Measurements from ENCODE around the gene ZCCHC17. TPM values are rescaled to one million over a fixed set of nuclear protein-coding genes. Genes with fewer than 3 reads are reported as not detected.

The ZCCHC17 gene
- total RNA-seq, 5 donors from 2014 or later (not counting 1 experiment from before 2014, with no cell fraction given): 13.5 to 21.5 (median 19.8) TPM

DNA sequence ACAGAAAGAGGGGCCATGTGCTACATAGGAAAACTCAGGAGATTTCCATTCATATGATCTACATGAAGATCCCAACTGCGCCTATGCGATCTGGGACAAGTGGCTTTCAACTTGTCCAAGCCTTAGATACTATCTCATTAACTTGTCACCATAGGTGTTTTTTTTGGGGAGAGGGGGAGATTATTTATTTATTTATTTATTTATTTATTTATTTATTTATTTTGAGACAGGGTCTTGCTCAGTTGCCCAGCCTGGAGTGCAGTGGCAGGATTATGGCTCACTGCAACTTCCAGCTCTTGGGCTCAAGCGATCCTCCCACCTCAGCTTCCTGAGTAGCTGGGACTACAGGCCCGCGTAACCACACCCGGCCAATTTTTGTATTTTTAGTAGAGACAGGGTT is 64.8 kb downstream of the ZCCHC17 start:
- Mint-ChIP-seq H3K4me3 (no peak overlapping the region), H3K27ac (no peak overlapping the region), H3K9me3 (no peaks in the 10 kb centered on the region), H3K4me1 (no peaks in the 10 kb centered on the region), H3K27me3 (no peaks in the 10 kb centered on the region), H3K36me3 (peaks cover 64% of the 10 kb centered on the region)
- no peaks in the 10 kb centered on the region for H3K9me3 ChIP-seq
- H3K4me1 ChIP-seq (ENCODE audit: control insufficient read depth in 1 of 2, extremely low read depth in 1 of 2, insufficient read depth in 2 of 2, low read length in 2 of 2): no peaks in the 10 kb centered on the region
- H3K27ac ChIP-seq (ENCODE audit: low read length): no peak overlapping the region
- no peak for DNase-seq
- CTCF ChIA-PET: interaction anchor here in 1 of 2 donors (0.6 kb wide), 1 partner anchor 9 kb away, joined by 3 read pairs; no protein-coding TSS in a partner anchor
- WGBS (ENCODE audit: insufficient coverage): 100% methylated on average over 1 of the region's 6 CpGs
- POLR2A ChIA-PET: no interaction called here
- no peak for ATAC-seq (replicated peaks in 1 of 4)
- no peaks in the 10 kb centered on the region for H3K27me3 ChIP-seq (replicated peaks in 1 of 2; ENCODE audit: control insufficient read depth in 2 of 2, extremely low read depth in 1 of 2, insufficient read depth in 2 of 2, low read length in 1 of 2)
- peaks cover 0 to 48% of the 10 kb centered on the region in 2 donors for H3K36me3 ChIP-seq (ENCODE audit: control insufficient read depth in 2 of 2, extremely low read depth in 1 of 2, insufficient read depth in 1 of 2, low read length in 1 of 2)
- H3K4me3 ChIP-seq (ENCODE audit: control insufficient read depth in 1 of 2, extremely low read depth in 1 of 2, low read length in 1 of 2): no peak overlapping the region

DNA sequence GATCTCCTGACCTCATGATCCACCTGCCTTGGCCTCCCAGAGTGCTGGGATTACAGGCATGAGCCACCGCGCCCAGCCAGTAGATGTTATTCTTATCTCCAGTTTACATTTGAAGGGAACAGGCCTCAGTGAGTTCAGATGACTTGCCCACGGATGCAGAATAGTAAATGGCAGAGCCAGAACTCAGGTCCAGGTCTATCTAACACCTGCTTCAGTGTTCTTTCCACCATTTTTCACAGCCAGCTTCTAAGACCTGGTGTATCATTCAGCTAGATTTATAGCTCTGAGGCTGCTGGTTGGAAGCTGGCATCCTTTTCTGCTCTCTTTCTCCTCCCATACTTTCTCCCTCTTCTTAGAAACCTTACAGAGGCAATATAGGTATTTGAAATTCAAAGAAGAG is 65.2 kb downstream of the ZCCHC17 start:
- Histone ChIP-seq H3K4me3 (ENCODE audit: control insufficient read depth in 1 of 2, extremely low read depth in 1 of 2, low read length in 1 of 2) (no peak overlapping the region), H3K27ac (ENCODE audit: low read length) (no peak overlapping the region), H3K9me3 (no peaks in the 10 kb centered on the region), H3K27me3 (replicated peaks in 1 of 2; ENCODE audit: control insufficient read depth in 2 of 2, extremely low read depth in 1 of 2, insufficient read depth in 2 of 2, low read length in 1 of 2) (no peaks in the 10 kb centered on the region), H3K4me1 (ENCODE audit: control insufficient read depth in 1 of 2, extremely low read depth in 1 of 2, insufficient read depth in 2 of 2, low read length in 2 of 2) (no peaks in the 10 kb centered on the region), H3K36me3 (ENCODE audit: control insufficient read depth in 2 of 2, extremely low read depth in 1 of 2, insufficient read depth in 1 of 2, low read length in 1 of 2) (peaks cover 0 to 46% of the 10 kb centered on the region in 2 donors)
- no peak overlapping the region for H3K27ac Mint-ChIP-seq
- H3K36me3 Mint-ChIP-seq: peaks cover 66% of the 10 kb centered on the region
- no peak for DNase-seq
- 77% methylated on average over 3 of the region's 3 CpGs for WGBS (ENCODE audit: insufficient coverage)
- no peak for ATAC-seq (replicated peaks in 1 of 4)
- H3K27me3 Mint-ChIP-seq: no peaks in the 10 kb centered on the region
- ChIA-PET POLR2A (no interaction called here), CTCF (no interaction called here)
- H3K9me3 Mint-ChIP-seq: no peaks in the 10 kb centered on the region
- H3K4me1 Mint-ChIP-seq: no peaks in the 10 kb centered on the region
- H3K4me3 Mint-ChIP-seq: no peak overlapping the region

DNA sequence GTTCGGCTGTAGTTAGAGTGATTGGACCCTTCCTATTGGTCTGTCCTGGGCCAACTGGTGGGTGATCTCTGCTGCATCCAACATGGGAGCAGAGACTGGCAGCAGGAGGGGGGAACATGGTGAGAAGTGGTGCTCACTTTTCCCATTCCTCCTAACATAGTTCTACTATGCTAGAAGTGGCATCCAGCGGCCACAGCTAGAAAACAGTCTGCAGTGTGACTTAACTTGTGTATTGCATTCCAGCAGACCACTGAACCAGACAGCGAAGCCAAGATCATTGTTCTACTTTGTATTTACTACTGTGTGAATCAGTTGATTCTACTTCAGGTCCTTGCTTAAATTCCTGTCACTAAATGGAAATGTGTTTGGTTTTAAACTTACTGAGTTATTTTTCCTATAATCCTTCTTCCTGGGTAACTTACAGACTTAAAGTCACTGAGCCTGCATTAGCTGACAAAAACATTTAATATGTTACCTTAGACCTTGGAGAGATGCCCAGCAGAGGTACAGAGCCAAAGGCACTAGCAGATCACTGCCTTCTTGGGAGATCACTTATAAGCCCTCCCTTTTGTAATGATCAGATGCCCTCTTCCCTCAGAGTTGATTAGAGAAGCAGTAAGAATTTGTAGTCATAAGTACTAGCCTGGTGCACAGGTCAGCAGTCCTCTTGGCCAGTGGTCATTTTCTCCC is 67.9 kb downstream of the ZCCHC17 start:
- no peak for ATAC-seq (replicated peaks in 1 of 4)
- peaks cover 51% of the 10 kb centered on the region for H3K36me3 Mint-ChIP-seq
- no peaks in the 10 kb centered on the region for H3K9me3 Mint-ChIP-seq
- H3K4me1 ChIP-seq (ENCODE audit: control insufficient read depth in 1 of 2, extremely low read depth in 1 of 2, insufficient read depth in 2 of 2, low read length in 2 of 2): no peaks in the 10 kb centered on the region
- H3K4me3 ChIP-seq (ENCODE audit: control insufficient read depth in 1 of 2, extremely low read depth in 1 of 2, low read length in 1 of 2): no peak overlapping the region
- no peaks in the 10 kb centered on the region for H3K9me3 ChIP-seq
- ChIA-PET POLR2A (no interaction called here), CTCF (no interaction called here)
- H3K27ac ChIP-seq (ENCODE audit: low read length): no peak overlapping the region
- H3K4me3 Mint-ChIP-seq: no peak overlapping the region
- DNase-seq: no peak
- WGBS (ENCODE audit: insufficient coverage): 100% methylated on average over 3 of the region's 3 CpGs
- no peak overlapping the region for H3K27ac Mint-ChIP-seq
- H3K27me3 ChIP-seq (replicated peaks in 1 of 2; ENCODE audit: control insufficient read depth in 2 of 2, extremely low read depth in 1 of 2, insufficient read depth in 2 of 2, low read length in 1 of 2): no peaks in the 10 kb centered on the region
- H3K27me3 Mint-ChIP-seq: no peaks in the 10 kb centered on the region
- peaks cover 0 to 36% of the 10 kb centered on the region in 2 donors for H3K36me3 ChIP-seq (ENCODE audit: control insufficient read depth in 2 of 2, extremely low read depth in 1 of 2, insufficient read depth in 1 of 2, low read length in 1 of 2)
- H3K4me1 Mint-ChIP-seq: no peaks in the 10 kb centered on the region

DNA sequence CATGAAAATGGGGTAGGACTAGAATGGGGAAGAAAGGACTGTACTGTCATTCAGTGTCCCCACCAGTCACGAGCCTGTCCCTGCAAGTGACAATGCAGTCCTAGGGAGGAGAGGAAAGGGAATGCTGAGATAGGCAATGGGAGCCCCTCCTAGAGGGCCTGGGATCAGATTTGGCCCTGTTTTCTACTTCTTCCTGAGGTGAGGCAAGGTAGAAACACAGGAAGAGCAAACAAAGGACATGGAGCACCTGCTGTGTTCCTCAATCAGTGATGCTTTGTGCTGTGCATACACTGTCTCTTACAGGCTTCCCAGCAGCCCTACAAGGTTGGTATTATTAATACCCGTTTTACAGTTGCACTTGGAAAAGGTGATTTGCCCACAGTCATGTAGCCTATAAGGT is 70.0 kb downstream of the ZCCHC17 start:
- Histone ChIP-seq H3K4me3 (ENCODE audit: control insufficient read depth in 1 of 2, extremely low read depth in 1 of 2, low read length in 1 of 2) (no peak overlapping the region), H3K9me3 (no peaks in the 10 kb centered on the region), H3K27me3 (replicated peaks in 1 of 2; ENCODE audit: control insufficient read depth in 2 of 2, extremely low read depth in 1 of 2, insufficient read depth in 2 of 2, low read length in 1 of 2) (no peaks in the 10 kb centered on the region), H3K4me1 (ENCODE audit: control insufficient read depth in 1 of 2, extremely low read depth in 1 of 2, insufficient read depth in 2 of 2, low read length in 2 of 2) (no peaks in the 10 kb centered on the region), H3K36me3 (ENCODE audit: control insufficient read depth in 2 of 2, extremely low read depth in 1 of 2, insufficient read depth in 1 of 2, low read length in 1 of 2) (peaks cover 0 to 25% of the 10 kb centered on the region in 2 donors), H3K27ac (ENCODE audit: low read length) (no peak overlapping the region)
- Mint-ChIP-seq H3K9me3 (no peaks in the 10 kb centered on the region), H3K4me3 (no peak overlapping the region), H3K4me1 (no peaks in the 10 kb centered on the region), H3K27me3 (no peaks in the 10 kb centered on the region), H3K36me3 (peaks cover 38% of the 10 kb centered on the region), H3K27ac (no peak overlapping the region)
- 75% methylated on average over 1 of the region's 2 CpGs for WGBS (ENCODE audit: insufficient coverage)
- POLR2A ChIA-PET: no interaction called here
- DNase-seq (no peak), ATAC-seq (replicated peaks in 1 of 4) (no peak)
- CTCF ChIA-PET: no interaction called here

DNA sequence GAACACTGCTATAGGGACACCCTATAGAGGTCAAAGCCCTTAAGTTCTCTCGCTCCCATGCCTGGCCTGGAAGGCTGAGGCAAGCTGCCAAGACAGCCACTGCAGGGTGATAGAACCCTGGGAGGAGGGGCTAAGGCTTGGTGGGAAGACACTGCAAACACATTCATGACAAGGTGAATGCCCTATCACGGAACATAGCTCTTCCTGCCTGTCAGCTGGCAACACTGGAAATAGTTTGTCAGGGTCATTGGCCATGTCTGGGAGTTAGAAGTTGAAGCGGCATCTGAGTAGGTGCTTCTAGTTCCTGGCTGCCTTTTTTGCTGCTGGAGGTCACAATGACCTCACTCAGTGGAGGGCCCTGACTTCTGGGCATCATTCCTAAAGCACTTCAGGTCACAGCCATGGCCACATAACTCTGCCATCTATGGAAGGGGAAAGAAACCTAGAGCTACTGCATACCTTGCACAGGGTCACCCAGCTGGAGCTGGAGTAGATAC is 71.8 kb downstream of the ZCCHC17 start:
- H3K4me3 ChIP-seq (ENCODE audit: control insufficient read depth in 1 of 2, extremely low read depth in 1 of 2, low read length in 1 of 2): no peak overlapping the region
- no peak for DNase-seq
- H3K27ac ChIP-seq (ENCODE audit: low read length): no peak overlapping the region
- WGBS (ENCODE audit: insufficient coverage): 100% methylated on average over 3 of the region's 3 CpGs
- peaks cover 0 to 11% of the 10 kb centered on the region in 2 experiments for H3K27me3 ChIP-seq (replicated peaks in 1 of 2; ENCODE audit: control insufficient read depth in 2 of 2, extremely low read depth in 1 of 2, insufficient read depth in 2 of 2, low read length in 1 of 2)
- H3K27ac Mint-ChIP-seq: no peak overlapping the region
- POLR2A ChIA-PET: no interaction called here
- H3K9me3 Mint-ChIP-seq: no peaks in the 10 kb centered on the region
- no peak overlapping the region for H3K4me3 Mint-ChIP-seq
- no peak for ATAC-seq (replicated peaks in 1 of 4)
- H3K36me3 Mint-ChIP-seq: peaks cover 31% of the 10 kb centered on the region
- H3K4me1 Mint-ChIP-seq: peaks cover 10 to 15% (median 14%) of the 10 kb centered on the region in 3 donors
- CTCF ChIA-PET: no interaction called here
- H3K9me3 ChIP-seq: no peaks in the 10 kb centered on the region
- H3K4me1 ChIP-seq (ENCODE audit: control insufficient read depth in 1 of 2, extremely low read depth in 1 of 2, insufficient read depth in 2 of 2, low read length in 2 of 2): peaks cover 0 to 11% of the 10 kb centered on the region in 2 experiments
- H3K27me3 Mint-ChIP-seq: peaks cover 0 to 2% of the 10 kb centered on the region in 2 donors
- H3K36me3 ChIP-seq (ENCODE audit: control insufficient read depth in 2 of 2, extremely low read depth in 1 of 2, insufficient read depth in 1 of 2, low read length in 1 of 2): peaks cover 0 to 22% of the 10 kb centered on the region in 2 donors

DNA sequence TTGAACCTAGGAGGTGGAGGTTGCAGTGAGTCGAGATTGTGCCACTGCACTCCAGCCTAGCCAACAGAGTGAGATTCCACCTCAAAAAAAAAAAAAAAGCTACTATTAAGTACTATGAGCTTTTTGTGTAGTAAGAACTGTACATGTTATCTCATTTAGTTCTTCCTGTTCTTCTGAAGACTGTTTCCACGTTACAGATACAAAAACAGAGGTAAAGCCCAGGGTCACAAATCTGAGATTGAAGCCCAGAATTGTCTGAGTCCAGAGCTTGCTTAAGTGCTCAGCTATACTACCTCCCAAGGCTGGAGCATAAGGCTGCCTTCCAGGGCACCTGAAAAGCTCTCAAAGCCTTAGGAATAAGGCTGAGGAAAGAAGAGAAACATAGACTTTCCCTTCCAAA is 73.2 kb downstream of the ZCCHC17 start:
- H3K27ac ChIP-seq (ENCODE audit: low read length): no peak overlapping the region
- Mint-ChIP-seq H3K4me1 (peaks cover 12 to 19% (median 17%) of the 10 kb centered on the region in 3 donors), H3K9me3 (no peaks in the 10 kb centered on the region), H3K27me3 (peaks cover 0 to 2% of the 10 kb centered on the region in 2 donors), H3K27ac (no peak overlapping the region), H3K36me3 (peaks cover 17% of the 10 kb centered on the region), H3K4me3 (no peak overlapping the region)
- H3K9me3 ChIP-seq: no peaks in the 10 kb centered on the region
- ATAC-seq (replicated peaks in 1 of 4): no peak
- ChIA-PET CTCF (interaction anchor here (0.6 to 0.8 kb wide), 4 partner anchors 10 to 1640 kb away, joined by 3 to 5 read pairs (median 4); no protein-coding TSS in a partner anchor), POLR2A (interaction anchor here in 1 of 2 donors (0.6 kb wide), 1 partner anchor 420 kb away, joined by 3 read pairs; no protein-coding TSS in a partner anchor)
- WGBS (ENCODE audit: insufficient coverage): no CpG with 5 or more reads among the region's 2 CpGs
- DNase-seq: no peak
- H3K36me3 ChIP-seq (ENCODE audit: control insufficient read depth in 2 of 2, extremely low read depth in 1 of 2, insufficient read depth in 1 of 2, low read length in 1 of 2): peaks cover 0 to 11% of the 10 kb centered on the region in 2 donors
- no peak overlapping the region for H3K4me3 ChIP-seq (ENCODE audit: control insufficient read depth in 1 of 2, extremely low read depth in 1 of 2, low read length in 1 of 2)
- H3K27me3 ChIP-seq (replicated peaks in 1 of 2; ENCODE audit: control insufficient read depth in 2 of 2, extremely low read depth in 1 of 2, insufficient read depth in 2 of 2, low read length in 1 of 2): peaks cover 0 to 11% of the 10 kb centered on the region in 2 experiments
- peaks cover 0 to 13% of the 10 kb centered on the region in 2 experiments for H3K4me1 ChIP-seq (ENCODE audit: control insufficient read depth in 1 of 2, extremely low read depth in 1 of 2, insufficient read depth in 2 of 2, low read length in 2 of 2)

Data from T-cell (primary cell).